Smooth muscle cell (in vitro differentiated cells): ENCODE data around the gene COX7C. TPM values are rescaled to one million over a fixed set of nuclear protein-coding genes. Genes with fewer than 3 reads are reported as not detected.

ENCODE experiments used
- DNase-seq: peaks from one replicate; lab custom pipeline; 2025; ENCODE audit not compliant: unreplicated experiment; lab: John Stamatoyannopoulos, UW
- H2AFZ ChIP-seq: fragments of 200-600 bp; sonication (generic); 2 replicates; pipeline ENCODE4 v1.6.0; 2016; ENCODE audit warnings: antibody characterized with exemption, low read depth, mild to moderate bottlenecking
- H3F3A ChIP-seq: fragments of 200-600 bp; sonication (generic); 2 replicates; pipeline ENCODE4 v1.6.0; 2017; ENCODE audit warnings: antibody characterized with exemption, low read depth
- H3K27ac ChIP-seq: fragments of 200-600 bp; sonication (generic); 2 replicates; pipeline ENCODE4 v1.5.1; 2016; ENCODE audit warnings: low read depth, mild to moderate bottlenecking
- H3K27me3 ChIP-seq: fragments of 200-600 bp; sonication (generic); 2 replicates; pipeline ENCODE4 v1.6.1; 2016; ENCODE audit warnings: low read depth, mild to moderate bottlenecking
- H3K36me3 ChIP-seq: fragments of 200-600 bp; sonication (generic); 2 replicates; pipeline ENCODE4 v1.5.1; 2016; ENCODE audit warnings: low read depth
- H3K4me1 ChIP-seq: fragments of 200-600 bp; sonication (generic); 2 replicates; pipeline ENCODE4 v1.5.1; 2016; ENCODE audit warnings: low read depth
- H3K4me2 ChIP-seq: fragments of 200-600 bp; sonication (generic); 2 replicates; pipeline ENCODE4 v1.6.0; 2016; ENCODE audit warnings: mild to moderate bottlenecking
- H3K4me3 ChIP-seq: fragments of 200-600 bp; sonication (generic); 2 replicates; pipeline ENCODE4 v1.5.1; 2016; ENCODE audit warnings: mild to moderate bottlenecking
- H3K79me2 ChIP-seq: fragments of 200-600 bp; sonication (generic); 2 replicates; pipeline ENCODE4 v1.6.0; 2016; ENCODE audit warnings: low read depth, mild to moderate bottlenecking
- H3K9ac ChIP-seq: fragments of 200-600 bp; sonication (generic); 2 replicates; pipeline ENCODE4 v1.6.0; 2016; ENCODE audit warnings: low read depth
- H3K9me3 ChIP-seq: fragments of 200-600 bp; sonication (generic); replicated peaks from 2 replicates; pipeline ENCODE4 v1.5.1; 2016; ENCODE audit warnings: low read depth
- H4K20me1 ChIP-seq: fragments of 200-600 bp; sonication (generic); 2 replicates; pipeline ENCODE4 v1.6.0; 2016; ENCODE audit warnings: low read depth
- WGBS: methylation state at CpG from one replicate; pipeline ENCODE4 v1.1.7; 2016; ENCODE audit warnings: low lambda C conversion rate; 5-methylcytosine and 5-hydroxymethylcytosine counted together
- polyA plus RNA-seq: library from polyadenylated mRNA; unstranded; fragments of >200 nt; fragmentation: Nextera tagmentation; extraction: Ambion mirVana; gene quantifications from 2 replicates; pipeline ENCODE4 v1.2.1, GENCODE V29; 2016
- total RNA-seq: library from RNA; depleted of rRNA; stranded (reverse); fragments of >200 nt; gene quantifications from 2 replicates; pipeline ENCODE4 v1.2.3, GENCODE V29; 2014
- TF ChIP-seq, protein P1 (sequence below): fragments of 200-600 bp; sonication (generic); IDR thresholded peaks from 2 replicates; pipeline ENCODE4 v1.5.1; 2017; ENCODE audit warnings: borderline replicate concordance, mild to moderate bottlenecking, antibody characterized with exemption; ENCODE audit not compliant: insufficient read depth, poor library complexity, severe bottlenecking

The COX7C gene
- total and polyA plus RNA-seq, 2 experiments from 2014 or later: 645 to 670 TPM

DNA sequence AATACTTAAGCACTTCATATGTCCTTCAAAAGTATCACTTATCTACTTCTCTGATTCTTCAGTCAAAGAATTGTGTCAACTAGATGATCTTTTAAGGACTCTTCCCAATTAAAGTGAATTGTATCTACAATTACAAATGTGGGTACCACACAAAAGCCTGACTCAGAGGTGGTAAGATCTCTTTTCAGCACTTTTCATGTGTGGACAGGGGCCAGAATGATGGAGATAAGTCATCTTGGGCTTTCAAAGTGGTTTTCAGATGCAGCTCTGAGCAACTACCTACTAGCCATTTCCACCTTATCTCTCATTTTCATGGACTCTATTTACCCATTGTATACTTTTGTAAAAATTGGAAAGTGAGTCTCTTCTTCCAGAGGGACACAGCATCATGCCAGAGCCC, 8.4 kb downstream of the COX7C start:
- Histone ChIP-seq H3K27me3 (no peaks in the 10 kb centered on the region), H3K27ac (no peak overlapping the region), H4K20me1 (no peaks in the 10 kb centered on the region), H3F3A (peaks cover 17% of the 10 kb centered on the region), H3K9me3 (no peaks in the 10 kb centered on the region), H3K4me3 (no peak overlapping the region), H3K36me3 (peaks cover 4% of the 10 kb centered on the region), H3K4me2 (no peak overlapping the region), H3K4me1 (no peaks in the 10 kb centered on the region), H2AFZ (no peak overlapping the region), H3K79me2 (no peaks in the 10 kb centered on the region), H3K9ac (no peak overlapping the region)
- TF ChIP-seq, protein P1, sequence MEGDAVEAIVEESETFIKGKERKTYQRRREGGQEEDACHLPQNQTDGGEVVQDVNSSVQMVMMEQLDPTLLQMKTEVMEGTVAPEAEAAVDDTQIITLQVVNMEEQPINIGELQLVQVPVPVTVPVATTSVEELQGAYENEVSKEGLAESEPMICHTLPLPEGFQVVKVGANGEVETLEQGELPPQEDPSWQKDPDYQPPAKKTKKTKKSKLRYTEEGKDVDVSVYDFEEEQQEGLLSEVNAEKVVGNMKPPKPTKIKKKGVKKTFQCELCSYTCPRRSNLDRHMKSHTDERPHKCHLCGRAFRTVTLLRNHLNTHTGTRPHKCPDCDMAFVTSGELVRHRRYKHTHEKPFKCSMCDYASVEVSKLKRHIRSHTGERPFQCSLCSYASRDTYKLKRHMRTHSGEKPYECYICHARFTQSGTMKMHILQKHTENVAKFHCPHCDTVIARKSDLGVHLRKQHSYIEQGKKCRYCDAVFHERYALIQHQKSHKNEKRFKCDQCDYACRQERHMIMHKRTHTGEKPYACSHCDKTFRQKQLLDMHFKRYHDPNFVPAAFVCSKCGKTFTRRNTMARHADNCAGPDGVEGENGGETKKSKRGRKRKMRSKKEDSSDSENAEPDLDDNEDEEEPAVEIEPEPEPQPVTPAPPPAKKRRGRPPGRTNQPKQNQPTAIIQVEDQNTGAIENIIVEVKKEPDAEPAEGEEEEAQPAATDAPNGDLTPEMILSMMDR: no peak
- no peak for DNase-seq

DNA sequence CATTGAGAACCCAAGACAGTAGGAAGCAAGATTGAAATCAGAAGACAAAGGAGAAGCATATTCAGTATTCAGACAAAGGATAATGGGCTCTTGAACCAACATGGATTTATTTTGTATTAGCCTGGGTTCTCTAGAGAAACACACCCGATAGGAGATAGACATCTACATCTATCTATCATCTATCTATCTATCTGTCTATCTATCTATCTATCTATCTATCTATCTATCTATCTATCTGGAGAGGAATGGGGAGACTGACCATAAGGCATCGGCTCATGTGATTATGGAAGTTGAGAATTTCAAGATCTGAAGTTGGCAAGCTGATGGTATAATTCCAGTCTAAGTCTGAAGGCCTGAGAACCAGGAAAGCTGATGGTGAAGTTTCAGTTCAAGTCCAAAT, 13.4 kb downstream of the COX7C start:
- Histone ChIP-seq H3K4me1 (no peaks in the 10 kb centered on the region), H3F3A (no peaks in the 10 kb centered on the region), H2AFZ (no peak overlapping the region), H3K9me3 (no peaks in the 10 kb centered on the region), H3K4me2 (no peak overlapping the region), H3K27me3 (no peaks in the 10 kb centered on the region), H3K79me2 (no peaks in the 10 kb centered on the region), H3K9ac (no peak overlapping the region), H3K4me3 (no peak overlapping the region), H3K27ac (no peak overlapping the region), H3K36me3 (no peaks in the 10 kb centered on the region), H4K20me1 (no peaks in the 10 kb centered on the region)
- DNase-seq: no peak
- TF ChIP-seq, protein P1: no peak
- WGBS: 90% methylated on average over 2 of the region's 2 CpGs

DNA sequence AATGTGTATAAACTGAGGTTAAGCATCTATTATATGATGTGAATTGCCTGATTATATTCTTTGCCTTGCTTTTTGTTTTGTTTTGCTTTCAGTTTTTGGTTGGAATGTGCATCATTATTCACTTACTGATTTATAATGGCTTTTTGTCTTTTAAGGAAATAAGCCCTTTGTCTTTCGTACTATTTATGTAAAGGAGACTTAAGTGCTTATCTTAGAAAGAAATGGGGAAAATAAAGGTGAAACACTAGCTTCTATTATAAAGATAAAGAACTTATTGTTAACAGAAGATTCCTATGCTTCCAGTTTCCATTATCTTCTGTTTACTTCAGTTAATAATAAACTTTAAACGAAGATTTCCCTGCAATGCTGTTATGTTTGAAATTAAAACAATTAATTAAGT, 23.3 kb downstream of the COX7C start:
- no peak overlapping the region for H3K9ac ChIP-seq
- H3K79me2 ChIP-seq: no peaks in the 10 kb centered on the region
- H3K4me1 ChIP-seq: peaks cover 13% of the 10 kb centered on the region
- H3K9me3 ChIP-seq: no peaks in the 10 kb centered on the region
- H2AFZ ChIP-seq: no peak overlapping the region
- DNase-seq: no peak
- no peaks in the 10 kb centered on the region for H3K27me3 ChIP-seq
- H4K20me1 ChIP-seq: no peaks in the 10 kb centered on the region
- TF ChIP-seq, protein P1: no peak
- no peak overlapping the region for H3K4me3 ChIP-seq
- WGBS: 25% methylated on average over 2 of the region's 2 CpGs
- H3K36me3 ChIP-seq: no peaks in the 10 kb centered on the region
- no peak overlapping the region for H3K4me2 ChIP-seq
- no peaks in the 10 kb centered on the region for H3F3A ChIP-seq
- H3K27ac ChIP-seq: no peak overlapping the region

DNA sequence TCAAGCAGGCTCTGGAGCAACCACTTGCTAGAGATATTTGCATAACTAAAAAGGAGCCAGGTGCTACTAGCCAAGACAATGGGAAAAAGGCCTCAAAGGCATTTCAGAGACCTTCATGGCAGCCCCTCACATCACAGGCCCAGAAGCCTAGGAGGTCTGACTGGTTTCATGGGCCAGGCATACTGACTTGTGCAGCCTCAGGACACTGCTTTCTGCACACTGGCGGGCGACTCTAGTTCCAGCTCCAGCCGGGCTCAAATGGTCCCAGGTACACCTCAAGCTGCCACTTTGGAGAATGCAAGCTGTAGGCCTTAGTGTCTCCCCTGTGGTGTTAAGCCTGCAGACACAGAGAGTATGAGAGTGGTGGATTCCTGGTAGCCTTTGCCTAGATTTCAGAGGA, 27.1 kb downstream of the COX7C start:
- Histone ChIP-seq H3K27me3 (no peaks in the 10 kb centered on the region), H3K4me3 (no peak overlapping the region), H4K20me1 (no peaks in the 10 kb centered on the region), H3K4me2 (no peak overlapping the region), H3K4me1 (peaks cover 13% of the 10 kb centered on the region), H3K79me2 (no peaks in the 10 kb centered on the region), H3K27ac (no peak overlapping the region), H3K9me3 (no peaks in the 10 kb centered on the region), H3F3A (no peaks in the 10 kb centered on the region), H2AFZ (no peak overlapping the region), H3K9ac (no peak overlapping the region), H3K36me3 (no peaks in the 10 kb centered on the region)
- TF ChIP-seq, protein P1: no peak
- no peak for DNase-seq
- 96% methylated on average over 3 of the region's 3 CpGs for WGBS
